NCI-H2196 treated with DMSO at 0.1 percent for 48 hours (cell line): Measurements from ENCODE around the gene ZNF157.
A peak's percentile ranks its signal among the peaks of the same experiment; 100 is the strongest.
"Not testable (repeated sequence)": the region's sequence is repeated elsewhere in the genome, so short reads cannot be mapped to it uniquely, and the experiment has no call there.

Experiments used
- DNase-seq: peaks from one replicate; lab custom pipeline; 2025; ENCODE audit not compliant: unreplicated experiment; lab: John Stamatoyannopoulos, UW

The ZNF157 gene

DNA sequence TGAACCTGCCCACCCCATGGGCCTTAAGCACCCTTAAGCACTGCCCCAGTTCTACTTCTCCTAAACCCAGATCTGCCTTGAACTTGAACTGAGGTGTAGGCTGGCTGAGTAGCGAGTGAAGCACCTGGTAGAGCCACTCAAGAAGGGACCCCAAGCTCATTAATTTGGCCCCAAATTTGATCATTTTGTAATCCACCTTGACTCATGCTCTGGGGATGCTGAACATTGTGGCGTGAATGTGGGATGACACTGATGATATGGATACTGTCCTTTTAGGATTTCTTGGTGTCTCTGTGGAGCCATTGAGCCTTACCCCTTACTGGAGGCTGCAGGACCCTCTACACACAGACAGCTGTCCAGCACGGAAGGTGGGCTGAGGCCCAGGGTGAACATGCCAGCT lies at the start of gene ZNF157:
TSS of gene ZNF157 (plus strand) at position 301 of the 400 bp plus-strand sequence. CDS start at position 392, 91 bp downstream.
- no peak for DNase-seq

- DNase-seq: no peak
Measured at GRCh38 chrX:47321386-47321785, 49.0 kb upstream of the ZNF157 start.

GRCh38 chrX:47321823-47322371 lies 48.5 kb upstream of the ZNF157 start:
- DNase-seq: no peak

DNA sequence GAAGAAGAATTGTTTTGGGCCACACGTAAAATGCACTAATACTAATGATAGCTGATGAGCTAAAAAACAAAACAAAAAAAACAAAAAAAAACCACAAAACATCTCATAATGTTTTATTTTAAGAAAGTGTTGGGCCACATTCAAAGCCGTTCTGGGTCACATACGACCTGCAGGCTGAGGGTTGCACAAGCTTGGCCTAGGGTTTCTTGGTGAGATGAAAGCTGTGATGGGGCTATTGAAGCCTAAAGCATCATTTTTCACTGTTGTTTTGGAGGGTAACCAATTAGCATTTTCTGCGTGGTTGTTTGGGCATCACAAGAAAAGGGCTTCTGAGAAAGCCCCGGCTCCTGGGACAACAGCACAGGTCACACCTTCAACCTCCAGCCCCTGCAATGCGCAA lies 42.5 kb upstream of the ZNF157 start:
- DNase-seq: no peak

DNA sequence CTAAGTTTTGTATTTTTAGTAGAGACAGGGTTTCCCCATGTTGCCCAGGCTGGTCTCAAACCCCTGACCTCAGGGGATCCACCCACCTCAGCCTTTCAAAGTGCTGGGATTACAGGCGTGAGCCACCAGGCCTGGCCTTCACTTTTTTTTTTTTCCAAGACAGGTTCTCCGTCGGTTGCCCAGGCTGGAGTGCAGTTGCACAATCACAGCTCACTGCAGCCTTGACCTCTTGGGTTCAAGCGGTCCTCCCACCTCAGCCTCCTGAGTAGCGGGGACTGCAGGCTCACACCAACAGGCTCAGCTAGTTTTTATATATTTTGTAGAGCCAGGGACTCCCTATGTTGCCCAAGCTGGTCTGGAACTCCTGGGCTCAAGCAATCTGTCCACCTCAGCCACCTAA lies 37.6 kb upstream of the ZNF157 start:
- not testable (repeated sequence) for DNase-seq

DNA sequence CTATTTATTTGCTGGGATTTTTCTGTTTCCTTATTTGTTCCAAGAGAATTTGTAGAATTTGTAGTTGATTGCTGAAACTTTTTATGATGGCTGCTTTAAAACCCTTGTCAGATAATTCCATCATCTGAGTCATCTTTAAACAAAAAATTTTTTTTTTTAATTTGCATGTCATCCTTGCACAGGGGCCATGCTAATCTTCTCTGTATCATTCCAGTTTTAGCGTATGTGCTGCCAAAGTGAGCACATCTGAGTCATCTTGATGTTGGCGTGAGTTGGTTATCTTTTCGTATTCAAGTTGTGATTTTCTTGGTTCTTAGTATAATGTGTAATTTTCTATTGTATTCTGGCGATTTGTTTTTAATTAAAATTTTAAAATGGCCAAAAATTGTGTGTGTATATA lies 18.7 kb upstream of the ZNF157 start:
- DNase-seq: no peak

DNA sequence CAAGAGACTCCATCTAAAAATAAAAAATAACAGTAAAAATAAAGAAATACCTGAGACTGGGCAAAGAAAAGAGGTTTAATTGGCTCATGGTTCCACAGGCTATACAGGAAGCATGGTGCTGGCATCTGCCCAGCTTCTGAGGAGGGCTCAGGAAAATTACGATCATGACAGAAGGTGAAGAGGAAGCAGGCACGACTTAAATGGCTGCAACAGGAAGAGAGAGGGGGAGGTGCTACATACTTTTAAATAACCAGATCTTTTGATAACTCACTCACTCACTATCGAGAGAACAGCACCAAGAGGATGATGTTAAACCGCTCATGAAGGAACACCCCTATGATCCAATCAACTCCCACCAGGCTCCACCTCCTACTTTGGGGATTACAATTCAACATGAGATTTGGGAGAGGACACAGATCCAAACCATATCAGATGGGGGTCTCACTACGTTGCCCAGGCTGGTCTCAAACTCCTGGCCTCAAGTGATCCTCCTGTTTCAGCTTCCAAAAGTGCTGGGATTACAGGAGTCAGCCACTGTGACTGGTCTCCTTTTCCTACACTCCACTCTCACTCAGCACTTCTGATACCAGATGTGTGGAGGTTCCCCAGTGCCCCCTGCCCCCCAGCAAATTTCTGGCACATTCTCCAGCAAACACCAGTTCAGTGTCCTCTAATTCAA lies 11.9 kb upstream of the ZNF157 start:
- no peak for DNase-seq

GRCh38 chrX:47360423-47361179 lies 9.8 kb upstream of the ZNF157 start:
- DNase-seq: no peak

- peak; percentile 91 for DNase-seq
Measured at GRCh38 chrX:47361538-47362511, 8.6 kb upstream of the ZNF157 start.

DNA sequence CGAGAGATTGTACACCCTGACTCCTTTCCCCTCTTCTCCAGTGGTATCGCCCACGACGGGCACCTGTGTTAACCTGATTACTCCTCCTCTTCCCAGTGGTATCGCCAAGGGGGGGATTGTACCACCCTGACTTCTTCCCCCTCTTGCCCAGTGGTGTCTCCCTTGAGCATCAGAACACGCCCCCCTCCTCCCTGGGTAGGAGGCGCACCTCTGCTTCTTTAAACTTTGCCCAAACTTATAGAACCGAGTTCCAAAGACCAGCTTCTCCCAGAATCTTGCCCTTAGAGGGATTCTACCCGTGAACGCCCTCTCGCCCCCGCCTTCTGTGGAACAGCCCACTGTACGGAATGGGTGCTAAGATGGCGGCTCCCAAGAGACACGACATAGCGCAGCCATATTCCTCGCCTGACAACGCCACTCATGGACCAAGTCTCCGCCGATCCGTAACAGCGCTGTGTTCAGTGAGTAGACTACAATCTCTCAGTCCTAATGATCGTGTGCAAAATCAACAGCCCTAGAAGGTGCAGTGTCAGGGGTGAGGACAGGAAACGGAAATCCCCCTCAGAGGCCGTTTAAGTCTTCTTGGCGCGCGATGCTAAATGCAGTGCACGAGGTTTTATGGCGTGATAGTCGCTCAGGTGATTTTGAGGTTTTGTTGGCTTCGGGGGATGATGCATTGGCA lies 4.2 kb upstream of the ZNF157 start:
- DNase-seq: peak; percentile 62

GRCh38 chrX:47373198-47373597 lies 2.8 kb downstream of the ZNF157 start:
- DNase-seq: no peak

- no peak for DNase-seq
Measured at GRCh38 chrX:47380268-47380667, 9.9 kb downstream of the ZNF157 start.

GRCh38 chrX:47380837-47381236 lies 10.5 kb downstream of the ZNF157 start:
- DNase-seq: not testable (repeated sequence)

DNA sequence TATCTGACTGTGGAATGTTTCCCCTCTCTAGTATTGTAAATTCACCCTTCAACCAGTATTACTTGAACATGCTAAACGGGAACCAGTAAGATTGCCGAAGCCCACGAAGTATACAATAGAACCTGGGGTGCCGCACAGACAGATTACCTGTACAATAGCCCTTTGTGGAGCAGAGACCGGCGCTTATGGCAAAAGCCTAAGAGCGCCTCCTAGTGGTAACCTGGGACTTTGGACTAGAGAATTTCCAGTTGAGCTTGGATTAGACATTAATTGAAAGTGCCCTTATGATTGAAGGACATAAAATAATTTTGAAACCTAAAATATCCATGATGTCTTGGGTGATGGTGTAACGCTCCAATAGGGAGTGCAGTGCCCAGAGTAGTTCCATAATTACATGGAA lies 14.1 kb downstream of the ZNF157 start:
- no peak for DNase-seq

- DNase-seq: no peak
Measured at GRCh38 chrX:47390780-47391179, 20.4 kb downstream of the ZNF157 start.

DNA sequence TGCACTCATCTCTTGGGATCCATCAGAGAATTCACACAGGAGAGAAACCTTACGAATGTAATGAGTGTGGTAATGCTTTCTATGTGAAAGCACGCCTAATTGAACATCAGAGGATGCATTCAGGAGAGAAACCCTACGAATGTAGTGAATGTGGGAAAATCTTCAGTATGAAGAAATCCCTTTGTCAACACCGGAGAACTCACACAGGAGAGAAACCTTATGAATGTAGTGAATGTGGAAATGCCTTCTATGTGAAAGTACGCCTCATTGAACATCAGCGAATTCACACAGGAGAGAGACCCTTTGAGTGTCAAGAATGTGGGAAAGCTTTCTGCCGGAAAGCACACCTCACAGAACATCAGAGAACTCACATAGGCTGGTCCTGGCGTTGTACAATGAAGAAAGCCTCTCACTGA lies 42.8 kb downstream of the ZNF157 start:
- DNase-seq: no peak

GRCh38 chrX:47420265-47420664 lies 49.9 kb downstream of the ZNF157 start:
- DNase-seq: no peak

GRCh38 chrX:47420962-47421361 lies 50.6 kb downstream of the ZNF157 start:
- DNase-seq: no peak

GRCh38 chrX:47422444-47422843 lies 52.1 kb downstream of the ZNF157 start:
- DNase-seq: no peak

- no peak for DNase-seq
Measured at GRCh38 chrX:47430925-47431324, 60.5 kb downstream of the ZNF157 start.

GRCh38 chrX:47446431-47446830 lies 76.1 kb downstream of the ZNF157 start:
- DNase-seq: no peak
